Neuronal stem cell (in vitro differentiated cells): ENCODE measurements around the gene DNHD1.

ENCODE experiments used
- DNase-seq: peaks from one replicate; pipeline ENCODE4 v3.0.0-alpha.2; 2013; ENCODE audit warnings: low spot score
- H2AFZ ChIP-seq: one replicate; pipeline ENCODE4 v1.6.1; 2013; ENCODE audit warnings: mild to moderate bottlenecking, low read length, inconsistent platforms
- H2AK5ac ChIP-seq: 2 replicates; pipeline ENCODE4 v1.6.1; 2013; ENCODE audit warnings: low read depth, mild to moderate bottlenecking, inconsistent platforms, low read length, moderate library complexity, mixed read lengths
- H2BK120ac ChIP-seq: 2 replicates; pipeline ENCODE4 v1.6.1; 2013; ENCODE audit warnings: low read depth, mild to moderate bottlenecking, inconsistent platforms, low read length, moderate library complexity, mixed read lengths
- H2BK12ac ChIP-seq: one replicate; pipeline ENCODE4 v1.6.1; 2013; ENCODE audit warnings: low read length, inconsistent platforms
- H2BK15ac ChIP-seq: 2 replicates; pipeline ENCODE4 v1.6.1; 2013; ENCODE audit warnings: mild to moderate bottlenecking, low read length, inconsistent platforms, mixed read lengths
- H2BK5ac ChIP-seq: one replicate; pipeline ENCODE4 v1.6.1; 2013; ENCODE audit warnings: inconsistent platforms, mild to moderate bottlenecking, low read length, moderate library complexity
- H3K14ac ChIP-seq: one replicate; pipeline ENCODE4 v1.6.1; 2013; ENCODE audit warnings: low read length, inconsistent platforms
- H3K18ac ChIP-seq: 2 replicates; pipeline ENCODE4 v1.6.1; 2013; ENCODE audit warnings: low read length, inconsistent platforms
- H3K23ac ChIP-seq: 2 replicates; pipeline ENCODE4 v1.6.1; 2013; ENCODE audit warnings: low read depth, mild to moderate bottlenecking, mixed read lengths, low read length, inconsistent platforms; ENCODE audit not compliant: poor library complexity
- H3K27ac ChIP-seq: replicated peaks from 3 replicates; pipeline ENCODE4 v1.5.1; 2013; ENCODE audit warnings: low read length, inconsistent platforms
- H3K27me3 ChIP-seq, 3 experiments: 2 replicates each; pipeline ENCODE4 v1.6.1; 2013; ENCODE audit warnings: low read length in 3 of 3, mild to moderate bottlenecking in 2 of 3, inconsistent platforms in 1 of 3, low read depth in 1 of 3, mixed read lengths in 1 of 3, moderate library complexity in 1 of 3; ENCODE audit not compliant: control insufficient read depth in 3 of 3, insufficient read depth in 3 of 3
- H3K36me3 ChIP-seq, 2 donors: replicated peaks in 1 of 2; 2 replicates each; pipeline ENCODE4 v1.6.1; 2013; ENCODE audit warnings: low read length in 2 of 2; ENCODE audit not compliant: control insufficient read depth in 2 of 2, insufficient read depth in 2 of 2
- H3K4ac ChIP-seq: 2 replicates; pipeline ENCODE4 v1.6.1; 2013; ENCODE audit warnings: inconsistent platforms, mild to moderate bottlenecking, low read length, moderate library complexity
- H3K4me1 ChIP-seq, 2 donors: 1 replicate in 1 of 2; 2 replicates in 1 of 2; pipeline ENCODE4 v1.6.1; 2013; ENCODE audit warnings: low read length in 2 of 2, low read depth in 1 of 2; ENCODE audit not compliant: control insufficient read depth in 2 of 2, insufficient read depth in 1 of 2
- H3K4me2 ChIP-seq: one replicate; pipeline ENCODE4 v1.6.1; 2013; ENCODE audit warnings: mild to moderate bottlenecking, low read length, inconsistent platforms; ENCODE audit not compliant: insufficient read depth, poor library complexity, severe bottlenecking
- H3K4me3 ChIP-seq, 2 donors: 2 replicates each; pipeline ENCODE4 v1.5.1; 2013; ENCODE audit warnings: low read length in 2 of 2, mild to moderate bottlenecking in 2 of 2, inconsistent platforms in 1 of 2, moderate library complexity in 1 of 2
- H3K79me1 ChIP-seq: one replicate; pipeline ENCODE4 v1.6.1; 2013; ENCODE audit warnings: low read depth, mild to moderate bottlenecking, inconsistent platforms, low read length, moderate library complexity
- H3K9ac ChIP-seq: one replicate; pipeline ENCODE4 v1.6.1; 2013; ENCODE audit warnings: mild to moderate bottlenecking, low read depth, low read length, inconsistent platforms; ENCODE audit not compliant: poor library complexity
- H3K9me3 ChIP-seq, 2 donors: replicated peaks in 1 of 2; 2 replicates each; pipeline versions ENCODE3 to v1.6.1; 2013; ENCODE audit warnings: low read length in 2 of 2, mild to moderate bottlenecking in 2 of 2, inconsistent platforms in 1 of 2, low read depth in 1 of 2, mixed read lengths in 1 of 2, moderate library complexity in 1 of 2; ENCODE audit not compliant: control insufficient read depth in 2 of 2, insufficient read depth in 1 of 2
- H4K8ac ChIP-seq: one replicate; pipeline ENCODE4 v1.6.1; 2013; ENCODE audit warnings: low read depth, mild to moderate bottlenecking, inconsistent platforms, low read length, moderate library complexity
- H4K91ac ChIP-seq: one replicate; pipeline ENCODE4 v1.6.1; 2013; ENCODE audit warnings: low read length, low read depth, mild to moderate bottlenecking, inconsistent platforms; ENCODE audit not compliant: poor library complexity
- WGBS, 2 donors: extraction: QIAGEN DNeasy Blood & Tissue Kit; methylation state at CpG; one replicate each; pipeline ENCODE4 v1.1.7; 2013; ENCODE audit warnings: missing lambda C conversion rate in 2 of 2, mixed read lengths in 1 of 2; ENCODE audit not compliant: insufficient read length in 2 of 2, insufficient replicate concordance in 1 of 2; ENCODE audit errors: extremely low coverage in 2 of 2; 5-methylcytosine and 5-hydroxymethylcytosine counted together

The DNHD1 gene

GRCh38 chr11:6608011-6608410 is 110.9 kb downstream of the DNHD1 start:
- Histone ChIP-seq H2AFZ (no peak overlapping the region), H3K27ac (no peak overlapping the region), H3K4me3 (no peak overlapping the region), H3K9me3 (no peaks in the 10 kb centered on the region), H2BK15ac (no peak overlapping the region), H3K14ac (no peak overlapping the region), H3K36me3 (peaks cover 35 to 56% of the 10 kb centered on the region in 2 donors), H3K9ac (no peak overlapping the region), H2AK5ac (no peak overlapping the region), H3K27me3 (no peaks in the 10 kb centered on the region), H3K4me2 (no peak overlapping the region), H3K4me1 (peaks cover 13 to 34% of the 10 kb centered on the region in 2 donors), H3K4ac (no peak overlapping the region), H4K8ac (no peak overlapping the region), H2BK120ac (no peak overlapping the region), H3K79me1 (peaks cover 9% of the 10 kb centered on the region), H3K18ac (no peak overlapping the region), H3K23ac (no peak overlapping the region), H2BK5ac (no peak overlapping the region), H4K91ac (no peak overlapping the region), H2BK12ac (no peak overlapping the region)
- no peak for DNase-seq
- no CpG with 5 or more reads among the region's 9 CpGs for WGBS, 2 donors

GRCh38 chr11:6608726-6609501 is 111.8 kb downstream of the DNHD1 start:
- H2AFZ ChIP-seq, result no peak overlapping the region
- no peak overlapping the region for H2BK12ac ChIP-seq
- H3K4me2 ChIP-seq, result no peak overlapping the region
- H2AK5ac ChIP-seq, result no peak overlapping the region
- H3K4me3 ChIP-seq, result no peak overlapping the region
- H4K91ac ChIP-seq, result no peak overlapping the region
- H3K14ac ChIP-seq, result no peak overlapping the region
- peaks cover 13 to 37% of the 10 kb centered on the region in 2 donors for H3K4me1 ChIP-seq
- no CpG with 5 or more reads among the region's 14 CpGs for WGBS, 2 donors
- H3K79me1 ChIP-seq, result peaks cover 6% of the 10 kb centered on the region
- no peak overlapping the region for H3K9ac ChIP-seq
- H4K8ac ChIP-seq, result no peak overlapping the region
- H3K27ac ChIP-seq, result no peak overlapping the region
- H2BK15ac ChIP-seq, result no peak overlapping the region
- H3K23ac ChIP-seq, result no peak overlapping the region
- H3K27me3 ChIP-seq, result no peaks in the 10 kb centered on the region
- H3K18ac ChIP-seq, result no peak overlapping the region
- H2BK5ac ChIP-seq, result no peak overlapping the region
- H3K4ac ChIP-seq, result no peak overlapping the region
- no peak for DNase-seq
- no peaks in the 10 kb centered on the region for H3K9me3 ChIP-seq
- H2BK120ac ChIP-seq, result no peak overlapping the region
- H3K36me3 ChIP-seq, result peaks cover 35 to 56% of the 10 kb centered on the region in 2 donors

- Histone ChIP-seq H3K9ac (no peak overlapping the region), H2BK15ac (no peak overlapping the region), H4K91ac (no peak overlapping the region), H3K14ac (no peak overlapping the region), H3K4me2 (no peak overlapping the region), H4K8ac (no peak overlapping the region), H3K27ac (no peak overlapping the region), H3K23ac (no peak overlapping the region), H3K36me3 (peaks cover 38 to 62% of the 10 kb centered on the region in 2 donors), H3K4me3 (no peak overlapping the region), H2AFZ (no peak overlapping the region), H3K27me3 (no peaks in the 10 kb centered on the region), H2BK120ac (no peak overlapping the region), H2AK5ac (no peak overlapping the region), H3K18ac (no peak overlapping the region), H3K4ac (no peak overlapping the region), H3K4me1 (peaks cover 13 to 37% of the 10 kb centered on the region in 2 donors), H2BK5ac (no peak overlapping the region), H3K79me1 (peaks cover 3% of the 10 kb centered on the region), H3K9me3 (no peaks in the 10 kb centered on the region), H2BK12ac (no peak overlapping the region)
- WGBS, 2 donors, result no CpG with 5 or more reads among the region's 8 CpGs
- no peak for DNase-seq
Observed at GRCh38 chr11:6609502-6610015, 112.5 kb downstream of the DNHD1 start.

- no peak overlapping the region for H3K4me2 ChIP-seq
- no CpG with 5 or more reads among the region's 6 CpGs for WGBS, 2 donors
- no peak overlapping the region for H3K9ac ChIP-seq
- H2BK12ac ChIP-seq, result no peak overlapping the region
- H3K4me1 ChIP-seq, result peaks cover 9 to 28% of the 10 kb centered on the region in 2 donors
- no peak overlapping the region for H4K8ac ChIP-seq
- no peak overlapping the region for H3K4ac ChIP-seq
- H3K36me3 ChIP-seq, result peaks cover 38 to 69% of the 10 kb centered on the region in 2 donors
- H3K23ac ChIP-seq, result no peak overlapping the region
- H3K9me3 ChIP-seq, result no peaks in the 10 kb centered on the region
- no peak overlapping the region for H2AK5ac ChIP-seq
- H3K79me1 ChIP-seq, result peaks cover 3% of the 10 kb centered on the region
- H2BK5ac ChIP-seq, result no peak overlapping the region
- no peak overlapping the region for H4K91ac ChIP-seq
- H3K27me3 ChIP-seq, result no peaks in the 10 kb centered on the region
- H3K14ac ChIP-seq, result no peak overlapping the region
- H2BK15ac ChIP-seq, result no peak overlapping the region
- H3K4me3 ChIP-seq, result peak overlapping the region in 1 of 2 donors; percentile 66
- H2BK120ac ChIP-seq, result no peak overlapping the region
- H3K18ac ChIP-seq, result no peak overlapping the region
- no peak for DNase-seq
- H3K27ac ChIP-seq, result no peak overlapping the region
- no peak overlapping the region for H2AFZ ChIP-seq
Observed at GRCh38 chr11:6610591-6610990, 113.5 kb downstream of the DNHD1 start.
